CD4-positive, alpha-beta T cell treated with Interleukin-12 subunit alpha and Interleukin-12 subunit beta, for 1 hour (primary cell): ENCODE results near the gene FAM90A1.
"Not testable (repeated sequence)": the region's sequence is repeated elsewhere in the genome, so short reads cannot be mapped to it uniquely, and the experiment has no call there.

Experiments
- DNase-seq: peaks from one replicate; pipeline ENCODE4 v3.0.0-alpha.2; 2020

The FAM90A1 gene

DNA sequence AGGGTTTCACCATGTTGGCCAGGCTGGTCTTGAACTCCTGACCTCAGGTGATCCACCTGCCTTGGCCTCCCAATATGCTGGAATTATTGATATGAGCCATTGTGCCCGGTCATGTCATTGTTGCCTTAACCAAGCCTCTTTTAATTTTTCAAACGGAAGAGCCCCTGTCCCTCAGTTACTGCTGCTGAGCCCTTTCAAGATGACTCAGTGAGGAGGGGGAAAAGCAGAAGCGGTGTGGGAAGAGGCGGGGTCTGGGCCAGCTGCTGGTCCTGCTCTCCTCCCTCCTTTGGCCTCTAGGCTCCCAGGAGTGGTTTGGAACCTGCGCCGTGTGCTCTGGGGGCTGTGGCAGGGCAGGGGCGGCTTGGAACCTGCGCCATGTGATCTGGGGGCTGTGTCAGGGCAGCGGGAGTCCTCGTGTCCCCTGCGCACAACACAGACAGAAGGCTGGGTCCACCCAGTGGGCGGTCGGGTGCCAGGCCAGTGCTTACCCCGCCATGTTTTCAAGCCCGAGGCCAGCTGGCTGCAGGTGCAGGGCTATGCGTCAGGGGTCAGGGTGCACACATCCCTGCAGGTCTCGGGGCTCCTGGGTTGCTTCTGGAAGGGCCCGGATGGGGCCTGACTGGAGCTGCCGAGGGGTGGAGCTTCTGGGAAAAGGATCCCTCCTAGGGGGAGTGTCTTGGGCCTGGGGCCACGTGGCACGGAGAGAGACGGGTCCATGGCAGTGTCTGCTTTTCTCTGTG, at the start of gene FAM90A1:
FAM90A1 (minus strand) TSS at position 627 of the 740 bp plus-strand sequence. CDS start 2,786 bp downstream, outside the sequence.
- peak; percentile 9 for DNase-seq

- not testable (repeated sequence) for DNase-seq
Measured at GRCh38 chr12:8276397-8276796, 49.0 kb upstream of the FAM90A1 start.

- DNase-seq = not testable (repeated sequence)
Measured at GRCh38 chr12:8266706-8267105, 39.3 kb upstream of the FAM90A1 start.

DNA sequence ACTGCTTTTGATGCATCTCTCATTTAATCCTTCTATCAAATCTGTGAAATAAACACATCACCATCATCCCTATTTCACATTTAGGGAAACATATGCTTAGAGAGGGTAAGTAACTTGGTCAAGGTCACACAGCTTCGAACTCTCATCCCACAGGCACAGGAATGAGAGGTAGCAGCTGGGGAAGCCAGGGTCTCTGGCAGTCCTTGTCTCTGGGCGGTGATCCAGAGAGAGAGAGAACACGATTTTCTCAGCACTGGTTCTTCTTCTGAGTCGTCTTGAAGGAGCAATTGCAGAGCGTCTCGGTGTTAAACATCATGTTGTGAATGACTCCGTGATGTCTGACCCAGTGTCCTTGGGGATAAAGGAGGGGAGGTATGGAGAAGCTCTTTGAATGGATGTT, 36.8 kb upstream of the FAM90A1 start:
- DNase-seq = not testable (repeated sequence)

- not testable (repeated sequence) for DNase-seq
Measured at GRCh38 chr12:8261111-8261554, 33.7 kb upstream of the FAM90A1 start.

DNA sequence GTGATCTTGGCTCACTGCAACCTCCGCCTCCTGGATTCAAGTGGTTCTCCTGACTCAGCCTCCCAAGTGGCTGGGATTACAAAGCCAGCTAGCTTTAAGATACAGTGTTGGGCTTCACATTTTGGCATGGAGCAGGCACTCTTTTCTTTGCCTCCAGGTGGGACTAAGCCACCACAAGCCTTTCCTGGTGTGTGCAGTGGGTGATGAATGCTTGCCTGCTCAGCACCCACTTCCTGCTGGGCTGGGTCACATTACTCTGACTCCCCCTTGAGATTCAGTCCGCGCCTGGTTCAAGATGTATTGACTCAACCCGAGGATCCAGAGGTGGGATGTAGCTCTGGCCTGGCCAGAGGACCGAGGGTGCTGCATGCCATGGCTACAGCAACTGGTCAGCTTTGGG, 28.9 kb upstream of the FAM90A1 start:
- DNase-seq = not testable (repeated sequence)

DNA sequence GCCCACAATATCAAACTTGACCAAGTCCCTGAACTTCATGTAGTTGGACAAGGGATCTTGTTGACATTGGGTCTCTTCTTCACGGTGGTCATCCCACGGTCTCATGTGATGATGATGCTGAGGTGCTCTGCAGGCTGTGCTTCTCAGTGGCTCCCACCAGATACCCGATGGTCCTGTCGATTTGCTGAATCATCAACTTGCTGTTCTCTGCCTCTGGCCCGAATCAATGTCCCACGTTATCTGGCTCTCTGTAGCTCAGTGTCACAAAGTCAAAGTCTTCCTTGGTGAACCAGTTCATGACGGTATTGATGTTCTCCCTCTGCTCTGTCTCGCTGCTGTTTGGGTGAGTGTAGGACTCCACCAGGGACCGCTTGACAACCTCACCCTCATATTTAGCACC, 27.3 kb upstream of the FAM90A1 start:
- not testable (repeated sequence) for DNase-seq

GRCh38 chr12:8252056-8252818, 24.8 kb upstream of the FAM90A1 start:
- not testable (repeated sequence) for DNase-seq

- not testable (repeated sequence) for DNase-seq
Measured at GRCh38 chr12:8251616-8252015, 24.2 kb upstream of the FAM90A1 start.

DNA sequence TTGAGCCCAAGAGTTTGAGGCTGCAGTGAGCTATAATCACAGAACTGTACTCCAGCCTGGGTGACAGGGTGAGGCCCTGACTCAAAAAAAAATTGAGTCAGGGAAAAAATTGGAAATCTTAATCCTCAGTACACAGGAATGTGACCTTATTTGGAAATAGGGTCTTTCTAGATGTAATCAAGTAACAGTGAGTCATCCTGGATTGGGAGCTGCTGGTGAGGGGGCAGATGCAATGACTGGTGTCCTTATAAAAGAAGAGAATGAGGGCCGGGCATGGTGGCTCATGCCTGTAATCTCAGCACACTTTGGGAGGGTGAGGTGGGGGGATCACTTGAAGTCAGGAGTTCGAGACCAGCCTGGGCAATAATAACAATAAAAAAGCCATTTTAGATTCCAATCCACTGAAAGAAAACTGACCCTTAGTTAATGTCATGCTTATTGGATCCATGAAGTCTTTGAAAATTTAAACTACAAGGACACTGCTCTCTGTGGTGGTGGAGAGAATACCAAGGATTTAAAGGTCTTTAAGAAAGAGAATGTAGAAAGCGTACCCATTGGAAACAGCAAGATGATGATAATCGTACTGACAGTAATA, 19.6 kb upstream of the FAM90A1 start:
- DNase-seq = not testable (repeated sequence)

DNA sequence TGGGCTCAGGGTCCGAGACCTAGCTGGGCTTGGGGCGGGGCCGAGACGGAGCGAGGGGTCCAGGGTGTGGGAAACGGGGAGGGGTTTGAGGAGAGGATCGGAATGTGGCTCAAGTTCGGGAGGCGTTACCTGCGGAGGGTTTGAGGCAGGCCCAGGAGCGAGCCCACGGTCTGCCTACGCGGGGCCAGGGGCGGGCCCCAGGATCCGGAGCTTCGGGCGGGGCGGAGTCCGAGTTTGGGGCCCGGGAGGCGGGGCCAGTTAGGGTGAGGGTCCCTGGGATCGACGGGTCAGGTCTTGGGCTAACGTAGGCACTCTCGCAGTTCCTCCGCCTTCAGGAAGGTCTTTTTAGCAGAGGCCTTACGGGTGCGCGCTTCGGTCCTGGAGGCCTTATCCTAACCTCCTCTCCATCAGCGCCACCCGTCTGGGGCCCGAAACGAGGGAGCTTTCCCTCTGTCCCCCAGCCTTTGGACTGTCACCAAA, 16.3 kb upstream of the FAM90A1 start:
- DNase-seq = not testable (repeated sequence)

DNA sequence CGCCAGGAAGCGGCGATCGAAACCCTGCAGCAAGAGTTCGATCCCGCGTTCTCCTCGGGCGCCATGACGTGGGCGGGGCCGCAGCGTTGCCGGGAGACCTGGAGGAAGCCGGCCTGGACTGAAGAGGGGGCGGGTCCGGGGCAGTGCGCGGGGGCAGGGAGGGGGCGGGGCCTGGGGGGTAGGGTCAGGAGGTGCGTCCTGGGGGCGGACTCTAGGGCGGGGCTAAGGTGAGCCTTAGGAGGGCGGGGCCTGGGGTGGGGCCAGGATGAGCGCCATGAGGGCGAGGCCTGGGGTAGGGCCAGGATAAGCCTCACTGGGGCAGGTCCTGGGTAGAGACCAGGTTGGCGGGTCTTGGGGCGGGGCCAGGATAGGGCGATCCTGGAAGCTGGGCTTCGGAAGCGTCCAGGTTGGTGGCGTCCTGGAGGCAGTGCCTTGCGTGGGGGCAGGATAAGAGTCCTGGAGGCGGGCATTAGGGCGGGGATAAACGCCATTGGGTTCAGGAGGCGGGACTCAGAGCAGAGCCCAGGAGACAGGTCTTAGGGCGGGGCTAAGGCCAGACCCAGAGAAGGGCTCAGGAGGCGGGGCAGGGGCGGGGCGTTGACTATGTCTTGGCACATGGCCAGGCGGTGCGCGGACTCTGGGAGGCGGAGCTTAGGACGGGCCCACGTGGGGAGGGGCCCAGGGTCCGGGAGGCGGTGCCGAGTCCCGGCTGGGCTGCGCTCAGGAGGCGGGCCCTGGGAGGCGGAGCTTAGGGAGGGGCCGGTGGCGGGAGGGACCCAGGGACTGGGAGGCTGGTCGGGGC, 15.7 kb upstream of the FAM90A1 start:
- peak; percentile 99 for DNase-seq

- DNase-seq = not testable (repeated sequence)
Measured at GRCh38 chr12:8242622-8242879, 15.1 kb upstream of the FAM90A1 start.

GRCh38 chr12:8241917-8242621, 14.7 kb upstream of the FAM90A1 start:
- DNase-seq = peak; percentile 35

GRCh38 chr12:8240340-8241114, 13.1 kb upstream of the FAM90A1 start:
- DNase-seq = not testable (repeated sequence)

DNA sequence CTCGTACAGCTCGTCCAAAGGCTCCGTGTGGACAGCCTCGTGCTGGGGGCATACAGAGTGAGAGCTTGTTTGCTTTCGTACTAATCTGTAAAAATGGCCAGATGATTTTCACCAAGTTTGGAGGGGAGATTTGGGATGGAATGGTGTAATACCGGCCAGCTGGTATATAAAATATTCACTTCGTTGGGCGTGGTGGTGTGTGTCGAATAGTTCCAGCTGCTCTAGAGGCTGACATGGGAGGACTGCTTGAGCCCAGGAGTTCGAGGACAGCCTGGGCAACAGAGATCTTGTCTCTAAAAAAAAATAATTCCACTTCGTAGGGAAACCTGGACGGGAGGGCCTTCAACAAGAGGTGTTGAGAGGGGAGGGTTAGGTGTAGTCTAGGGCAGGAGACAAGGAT, 9.6 kb upstream of the FAM90A1 start:
- not testable (repeated sequence) for DNase-seq

DNA sequence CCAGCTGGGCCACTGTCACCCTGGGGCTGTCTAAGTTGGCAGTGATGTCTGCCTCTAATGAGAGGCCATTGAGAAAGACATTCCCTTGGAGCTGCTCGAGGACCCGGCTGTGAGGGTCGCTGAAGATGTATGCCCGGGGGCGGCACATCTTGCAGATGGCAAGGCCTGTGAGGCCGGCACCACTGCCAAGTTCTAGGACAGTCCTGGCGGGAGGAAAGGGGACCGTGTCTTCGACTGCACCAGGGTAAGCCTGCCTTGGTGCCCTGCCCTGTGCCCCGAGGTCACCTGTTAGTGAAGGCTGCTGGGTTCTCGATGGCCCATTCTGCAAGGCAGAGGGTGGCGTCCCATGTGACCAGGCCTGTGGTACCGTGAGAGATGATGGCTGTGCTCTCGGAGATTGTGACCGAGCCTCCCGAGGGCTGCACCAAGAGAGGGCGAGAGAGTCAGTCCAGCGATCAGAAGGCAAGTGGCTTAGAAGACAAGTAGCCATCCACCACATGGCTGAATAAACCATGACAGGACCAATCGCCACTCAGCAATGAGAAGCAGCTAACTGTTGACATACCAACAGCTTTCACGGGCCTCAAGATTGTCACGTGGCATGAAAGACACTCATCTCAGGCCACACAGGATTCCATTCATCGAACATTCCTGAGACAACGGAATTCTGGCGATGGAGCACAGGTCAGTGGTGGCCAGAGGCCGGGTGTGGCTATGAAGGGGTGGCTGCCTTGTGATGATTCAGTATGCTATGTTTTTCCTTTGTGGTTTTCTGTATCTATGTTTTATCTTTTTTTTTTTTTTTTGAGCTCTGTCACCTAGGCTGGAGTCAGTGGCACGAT, 8.1 kb upstream of the FAM90A1 start:
- DNase-seq = not testable (repeated sequence)

DNA sequence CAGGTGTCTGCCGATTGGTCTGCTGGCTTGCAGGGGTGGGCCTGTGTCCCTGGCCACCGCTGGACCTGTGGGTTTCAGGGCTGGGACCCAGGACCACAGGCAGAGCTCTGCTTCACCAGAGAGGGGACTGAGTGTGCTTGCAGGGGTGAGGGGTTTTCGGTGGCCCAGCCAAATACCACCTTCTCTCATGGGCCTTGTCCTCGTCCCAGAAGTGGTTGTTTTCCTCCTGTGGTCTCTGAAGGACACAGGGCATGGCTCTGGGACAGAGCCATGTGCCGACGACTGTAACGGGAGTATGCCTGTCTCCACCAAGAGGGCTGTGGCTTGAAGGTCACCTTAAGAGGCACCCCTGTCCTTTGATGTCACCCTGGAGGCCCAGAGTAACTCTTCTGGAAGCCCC, 7.3 kb upstream of the FAM90A1 start:
- not testable (repeated sequence) for DNase-seq

GRCh38 chr12:8233935-8234495, 6.6 kb upstream of the FAM90A1 start:
- DNase-seq = not testable (repeated sequence)

GRCh38 chr12:8233300-8233855, 6.0 kb upstream of the FAM90A1 start:
- DNase-seq = not testable (repeated sequence)
